CD4-positive, alpha-beta T cell (primary cell): ENCODE data around the gene SLCO1C1. TPM values are rescaled to one million over a fixed set of nuclear protein-coding genes. Genes with fewer than 3 reads are reported as not detected.

Source experiments
- ATAC-seq: fragments of 200-7000 bp; cut with Tn5 transposase; one replicate; pipeline ENCODE4 v1.10.0; 2022; ENCODE audit warnings: mild to moderate bottlenecking; ENCODE audit not compliant: poor library complexity
- CTCF ChIA-PET: fragments of 350-600 bp; sonication (Branson Sonifier 250); formaldehyde crosslinking; loops from one replicate; lab custom pipeline; 2021; ENCODE audit warnings: antibody characterized with exemption, inconsistent platforms; lab: Charles Lee
- POLR2A ChIA-PET: fragments of 350-600 bp; sonication (Branson Sonifier 250); formaldehyde crosslinking; loops from one replicate; lab custom pipeline; 2021; ENCODE audit warnings: antibody characterized with exemption, inconsistent platforms; lab: Charles Lee
- DNase-seq, 14 experiments: peaks; one replicate each; pipeline ENCODE4 v3.0.0-alpha.2; 2013 to 2020; ENCODE audit warnings: mixed read lengths in 2 of 14
- H3K27ac ChIP-seq, 2 donors: one replicate each; pipeline versions ENCODE4 v1.5.1 to v1.7.0; 2013; ENCODE audit warnings: low read length in 2 of 2, low read depth in 1 of 2, mild to moderate bottlenecking in 1 of 2
- H3K27me3 ChIP-seq, 2 experiments: 1 replicate in 1 of 2; 2 replicates in 1 of 2; pipeline versions ENCODE4 v1.6.1 to v1.7.0; 2013; ENCODE audit warnings: low read length in 2 of 2, control low read depth in 1 of 2, mild to moderate bottlenecking in 1 of 2, moderate library complexity in 1 of 2; ENCODE audit not compliant: insufficient read depth in 2 of 2, control insufficient read depth in 1 of 2
- H3K36me3 ChIP-seq: one replicate; pipeline ENCODE4 v1.6.1; 2013; ENCODE audit warnings: low read length, control low read depth; ENCODE audit not compliant: insufficient read depth
- H3K4me1 ChIP-seq: one replicate; pipeline ENCODE4 v1.6.1; 2013; ENCODE audit warnings: low read length, control low read depth; ENCODE audit not compliant: insufficient read depth
- H3K4me3 ChIP-seq: one replicate; pipeline ENCODE4 v1.5.1; 2013; ENCODE audit warnings: mild to moderate bottlenecking, low read length, moderate library complexity
- H3K9me3 ChIP-seq, 2 experiments: 1 replicate in 1 of 2; 2 replicates in 1 of 2; pipeline versions ENCODE4 v1.6.1 to v1.7.0; 2013; ENCODE audit warnings: low read length in 2 of 2, mild to moderate bottlenecking in 2 of 2, control low read depth in 1 of 2, moderate library complexity in 1 of 2; ENCODE audit not compliant: control insufficient read depth in 1 of 2, insufficient read depth in 1 of 2
- H3K27ac Mint-ChIP-seq: one replicate; pipeline ENCODE4 v1.8.0; 2020; ENCODE audit warnings: mixed read lengths
- H3K27me3 Mint-ChIP-seq: one replicate; pipeline ENCODE4 v1.8.0; 2021; ENCODE audit warnings: mixed read lengths
- H3K36me3 Mint-ChIP-seq: one replicate; pipeline ENCODE4 v1.8.0; 2021; ENCODE audit warnings: low read depth, mixed read lengths
- H3K4me1 Mint-ChIP-seq: one replicate; pipeline ENCODE4 v1.8.0; 2021; ENCODE audit warnings: low read depth, mixed read lengths
- H3K4me3 Mint-ChIP-seq: one replicate; pipeline ENCODE4 v1.8.0; 2020; ENCODE audit warnings: mild to moderate bottlenecking, mixed read lengths
- H3K9me3 Mint-ChIP-seq: one replicate; pipeline ENCODE4 v1.8.0; 2020; ENCODE audit warnings: mixed read lengths
- intact Hi-C, 2 experiments: fragments of 100-400 bp; cut with DNase I in 1 of 2; cut with micrococcal nuclease in 1 of 2; formaldehyde crosslinking; loops; one replicate each; pipeline versions ENCODE4 v1.15.1 to v1.9.0; 2023 to 2025; cut with DNase I, micrococcal nuclease
- total RNA-seq, 174 experiments: library from RNA in 2 of 174; stranded (reverse) in 2 of 174; gene quantifications; one replicate each; pipeline ENCODE4 v1.2.3 and lab custom pipeline; 2021 to 2026
- TF ChIP-seq, protein P1 (sequence below): fragments of 200-600 bp; IDR thresholded peaks from one replicate; pipeline ENCODE4 v1.8.0; 2022; ENCODE audit warnings: antibody characterized with exemption, mild to moderate bottlenecking

Gene SLCO1C1
- total RNA-seq, 2 experiments from 2014 or later = not detected

DNA sequence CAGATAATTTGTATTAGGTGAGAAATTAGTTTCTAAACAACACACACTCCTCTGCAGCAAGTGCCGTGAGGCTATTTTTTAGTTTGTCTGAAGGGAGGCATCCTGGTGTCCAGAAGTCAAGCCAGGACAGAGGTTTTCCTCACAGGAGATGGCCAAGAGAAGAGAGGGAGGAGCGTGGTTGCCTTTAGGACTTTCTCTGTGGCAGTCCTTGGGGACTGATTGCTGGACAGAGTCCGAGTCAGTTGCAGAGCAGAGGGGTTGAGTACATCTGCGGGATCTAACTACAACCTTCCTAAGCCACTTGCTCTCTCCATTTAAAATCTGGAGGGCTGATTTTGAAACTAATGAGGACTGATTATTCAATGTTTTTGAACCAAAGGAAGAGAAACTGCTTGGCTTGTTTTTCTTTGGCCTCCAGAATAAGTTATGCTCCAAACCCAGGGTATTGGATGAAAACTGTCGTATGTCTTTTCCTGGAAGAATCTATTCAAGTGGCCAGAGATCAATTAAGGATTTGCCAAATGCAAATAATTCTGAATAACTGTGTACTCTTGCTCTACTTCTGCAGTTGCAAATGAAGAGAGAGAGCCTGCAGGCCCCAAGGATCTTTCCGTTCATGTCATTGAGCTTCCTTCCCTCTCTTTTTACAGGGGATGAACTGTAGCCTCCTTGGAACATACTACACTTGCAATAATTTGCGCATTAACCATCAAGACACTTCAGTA, 1.2 kb downstream of the SLCO1C1 start:
- no peaks in the 10 kb centered on the region for H3K9me3 ChIP-seq
- no peaks in the 10 kb centered on the region for H3K27me3 Mint-ChIP-seq
- intact Hi-C loops = no loop called here
- H3K27me3 ChIP-seq = no peaks in the 10 kb centered on the region
- no peaks in the 10 kb centered on the region for H3K36me3 ChIP-seq
- CTCF ChIA-PET = no interaction called here
- H3K27ac Mint-ChIP-seq = no peak overlapping the region
- H3K27ac ChIP-seq = no peak overlapping the region
- no peak for DNase-seq
- ATAC-seq = no peak
- peaks cover 2% of the 10 kb centered on the region for H3K9me3 Mint-ChIP-seq
- no peaks in the 10 kb centered on the region for H3K4me1 Mint-ChIP-seq
- H3K4me3 ChIP-seq = no peak overlapping the region
- POLR2A ChIA-PET = no interaction called here
- no peak overlapping the region for H3K4me3 Mint-ChIP-seq
- TF ChIP-seq, protein P1, sequence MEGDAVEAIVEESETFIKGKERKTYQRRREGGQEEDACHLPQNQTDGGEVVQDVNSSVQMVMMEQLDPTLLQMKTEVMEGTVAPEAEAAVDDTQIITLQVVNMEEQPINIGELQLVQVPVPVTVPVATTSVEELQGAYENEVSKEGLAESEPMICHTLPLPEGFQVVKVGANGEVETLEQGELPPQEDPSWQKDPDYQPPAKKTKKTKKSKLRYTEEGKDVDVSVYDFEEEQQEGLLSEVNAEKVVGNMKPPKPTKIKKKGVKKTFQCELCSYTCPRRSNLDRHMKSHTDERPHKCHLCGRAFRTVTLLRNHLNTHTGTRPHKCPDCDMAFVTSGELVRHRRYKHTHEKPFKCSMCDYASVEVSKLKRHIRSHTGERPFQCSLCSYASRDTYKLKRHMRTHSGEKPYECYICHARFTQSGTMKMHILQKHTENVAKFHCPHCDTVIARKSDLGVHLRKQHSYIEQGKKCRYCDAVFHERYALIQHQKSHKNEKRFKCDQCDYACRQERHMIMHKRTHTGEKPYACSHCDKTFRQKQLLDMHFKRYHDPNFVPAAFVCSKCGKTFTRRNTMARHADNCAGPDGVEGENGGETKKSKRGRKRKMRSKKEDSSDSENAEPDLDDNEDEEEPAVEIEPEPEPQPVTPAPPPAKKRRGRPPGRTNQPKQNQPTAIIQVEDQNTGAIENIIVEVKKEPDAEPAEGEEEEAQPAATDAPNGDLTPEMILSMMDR = no peak
- H3K36me3 Mint-ChIP-seq = no peaks in the 10 kb centered on the region
- H3K4me1 ChIP-seq = no peaks in the 10 kb centered on the region

DNA sequence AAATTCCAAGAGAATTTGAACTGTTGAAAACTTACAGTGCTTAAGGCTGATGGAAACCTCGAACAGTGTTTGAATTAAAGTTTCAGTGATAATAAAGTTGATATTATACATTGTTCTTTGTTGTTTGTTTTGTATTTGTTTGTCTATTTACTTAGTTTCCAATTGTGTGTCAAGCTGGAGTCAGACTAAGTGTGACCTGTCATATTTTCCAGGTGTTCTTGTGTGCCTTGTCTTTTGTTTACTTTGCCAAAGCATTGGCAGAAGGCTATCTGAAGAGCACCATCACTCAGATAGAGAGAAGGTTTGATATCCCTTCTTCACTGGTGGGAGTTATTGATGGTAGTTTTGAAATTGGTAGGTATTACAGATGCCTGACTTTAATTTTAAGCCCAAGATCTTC, 6.0 kb downstream of the SLCO1C1 start:
- Histone ChIP-seq H3K9me3 (no peaks in the 10 kb centered on the region), H3K36me3 (no peaks in the 10 kb centered on the region), H3K4me1 (no peaks in the 10 kb centered on the region), H3K4me3 (no peak overlapping the region), H3K27me3 (no peaks in the 10 kb centered on the region), H3K27ac (no peak overlapping the region)
- ChIA-PET POLR2A (no interaction called here), CTCF (no interaction called here)
- intact Hi-C loops = no loop called here
- Mint-ChIP-seq H3K4me3 (no peak overlapping the region), H3K27me3 (no peaks in the 10 kb centered on the region), H3K27ac (no peak overlapping the region), H3K4me1 (no peaks in the 10 kb centered on the region), H3K9me3 (peaks cover 2% of the 10 kb centered on the region), H3K36me3 (no peaks in the 10 kb centered on the region)
- TF ChIP-seq, protein P1 = no peak
- DNase-seq (no peak), ATAC-seq (no peak)

DNA sequence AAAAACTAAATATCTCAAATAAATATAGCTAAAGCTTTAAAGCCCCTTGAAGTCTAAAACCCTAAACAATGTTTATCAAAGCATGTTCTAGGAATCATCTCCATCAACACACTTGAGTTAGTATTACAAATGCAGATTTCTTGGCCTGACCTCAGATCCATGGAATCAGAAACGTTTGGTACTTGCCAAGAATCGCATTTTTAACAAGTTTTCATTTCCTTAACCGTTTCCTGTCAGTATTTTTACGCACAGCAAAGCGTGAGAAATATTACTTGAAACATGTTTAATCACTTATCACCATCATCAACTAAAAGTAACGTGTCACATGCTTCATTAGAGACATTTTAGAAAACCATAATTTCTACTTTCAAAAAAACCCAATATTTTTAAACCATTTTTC, 9.7 kb downstream of the SLCO1C1 start:
- CTCF ChIA-PET = no interaction called here
- intact Hi-C loops = no loop called here
- H3K4me3 ChIP-seq = no peak overlapping the region
- Mint-ChIP-seq H3K9me3 (peaks cover 2% of the 10 kb centered on the region), H3K27me3 (no peaks in the 10 kb centered on the region), H3K4me3 (no peak overlapping the region), H3K4me1 (no peaks in the 10 kb centered on the region), H3K27ac (no peak overlapping the region), H3K36me3 (no peaks in the 10 kb centered on the region)
- TF ChIP-seq, protein P1 = no peak
- H3K27me3 ChIP-seq = no peaks in the 10 kb centered on the region
- no peaks in the 10 kb centered on the region for H3K4me1 ChIP-seq
- POLR2A ChIA-PET = no interaction called here
- ATAC-seq = no peak
- H3K9me3 ChIP-seq = no peaks in the 10 kb centered on the region
- no peaks in the 10 kb centered on the region for H3K36me3 ChIP-seq
- no peak overlapping the region for H3K27ac ChIP-seq
- no peak for DNase-seq
